ENCODE results near the gene PHACTR1.

Gene PHACTR1

DNA sequence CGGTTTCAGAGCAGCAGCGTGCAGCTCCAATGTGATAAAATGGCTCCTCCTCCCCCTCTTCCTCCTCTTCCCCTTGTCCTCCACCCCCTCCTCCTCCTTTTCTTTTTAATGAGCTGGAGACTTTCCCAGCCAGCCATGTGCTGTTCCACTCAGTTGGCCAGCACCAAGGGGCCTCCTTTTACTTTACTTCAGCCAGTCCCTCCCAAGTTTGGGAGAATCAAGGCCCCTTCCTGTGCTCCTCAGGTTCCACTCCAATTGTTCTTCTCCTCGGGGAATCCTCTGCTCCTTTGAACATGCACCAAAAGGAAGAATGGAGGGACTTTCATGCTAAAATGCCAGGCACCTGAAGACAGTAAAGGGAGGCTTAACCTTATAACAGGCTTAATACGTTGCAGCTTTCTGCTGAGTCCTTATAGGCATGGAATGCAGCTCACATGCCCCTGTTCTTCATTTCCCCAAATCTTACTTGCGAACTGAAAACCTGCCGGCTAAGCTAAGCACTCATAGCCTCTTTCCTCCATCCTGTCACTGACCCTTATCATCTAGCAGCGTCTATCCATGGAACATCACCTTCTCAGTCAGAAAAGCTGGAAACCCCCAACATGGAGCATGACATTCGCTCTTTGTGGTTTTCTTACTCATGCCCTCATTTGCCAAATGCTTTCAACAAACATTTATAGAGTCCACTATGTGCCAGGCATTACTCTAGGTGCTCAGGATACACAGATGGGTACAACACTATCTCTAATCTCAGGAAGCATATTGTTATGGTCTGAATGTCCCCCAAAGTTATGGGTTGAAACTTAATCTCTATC, 170.6 kb downstream of the PHACTR1 start:
- Histone ChIP-seq H3K4me3 (ENCODE audit: low read length) (peak overlapping the region; percentile 46; the same call in 1 of the 2 replicates), H3K36me3 (ENCODE audit: insufficient read depth, low read depth, low read length) (no peaks in the 10 kb centered on the region), H3K9ac (ENCODE audit: low read depth, low read length) (peak overlapping the region; percentile 43; the same call in 1 of the 2 replicates), H3K9me3 (ENCODE audit: insufficient read depth, low read depth, low read length) (peaks cover 16% of the 10 kb centered on the region), H3K4me1 (ENCODE audit: insufficient read depth, low read length) (peaks cover 13% of the 10 kb centered on the region; the same call in 1 of the 2 replicates), H3K27me3 (ENCODE audit: insufficient read depth, low read length) (no peaks in the 10 kb centered on the region), H3K27ac (ENCODE audit: low read length) (peak overlapping the region; percentile 53)

- H3K4me3 ChIP-seq (ENCODE audit: low read length): no peak overlapping the region
- H3K27me3 ChIP-seq (ENCODE audit: insufficient read depth, low read length): no peaks in the 10 kb centered on the region
- H3K9ac ChIP-seq (ENCODE audit: low read depth, low read length): no peak overlapping the region
- H3K27ac ChIP-seq (ENCODE audit: low read length): no peak overlapping the region
- no peaks in the 10 kb centered on the region for H3K36me3 ChIP-seq (ENCODE audit: insufficient read depth, low read depth, low read length)
- H3K9me3 ChIP-seq (ENCODE audit: insufficient read depth, low read depth, low read length): peaks cover 16% of the 10 kb centered on the region
- H3K4me1 ChIP-seq (ENCODE audit: insufficient read depth, low read length): peaks cover 13% of the 10 kb centered on the region; the same call in 1 of the 2 replicates
Observed at GRCh38 chr6:12890171-12890790, 173.7 kb downstream of the PHACTR1 start.

GRCh38 chr6:12891595-12891994, 175.0 kb downstream of the PHACTR1 start:
- Histone ChIP-seq H3K9ac (ENCODE audit: low read depth, low read length) (no peak overlapping the region), H3K9me3 (ENCODE audit: insufficient read depth, low read depth, low read length) (peaks cover 16% of the 10 kb centered on the region), H3K4me3 (ENCODE audit: low read length) (no peak overlapping the region), H3K27ac (ENCODE audit: low read length) (no peak overlapping the region), H3K4me1 (ENCODE audit: insufficient read depth, low read length) (peaks cover 6% of the 10 kb centered on the region; the same call in 1 of the 2 replicates), H3K27me3 (ENCODE audit: insufficient read depth, low read length) (no peaks in the 10 kb centered on the region), H3K36me3 (ENCODE audit: insufficient read depth, low read depth, low read length) (no peaks in the 10 kb centered on the region)

DNA sequence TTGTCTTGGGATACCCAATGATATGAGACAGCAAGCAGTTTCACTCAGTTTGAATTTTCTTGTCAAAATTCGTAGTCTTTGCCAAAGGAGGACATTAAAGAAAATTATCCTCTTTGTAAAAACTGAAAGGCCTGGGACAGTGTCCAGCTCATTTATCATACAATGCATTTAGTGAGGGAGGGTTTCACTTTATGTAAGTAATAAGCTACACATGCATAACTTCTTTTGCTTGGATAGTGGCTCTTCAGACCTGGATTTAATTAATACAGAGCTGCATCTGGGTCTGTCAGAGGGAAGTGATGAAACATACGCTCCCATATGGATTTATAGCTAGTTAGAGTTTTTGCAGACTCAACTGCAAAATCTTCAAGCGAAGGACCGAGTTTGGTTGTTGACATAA, 175.6 kb downstream of the PHACTR1 start:
- Histone ChIP-seq H3K9ac (ENCODE audit: low read depth, low read length) (no peak overlapping the region), H3K27ac (ENCODE audit: low read length) (no peak overlapping the region), H3K4me3 (ENCODE audit: low read length) (no peak overlapping the region), H3K9me3 (ENCODE audit: insufficient read depth, low read depth, low read length) (peaks cover 16% of the 10 kb centered on the region), H3K4me1 (ENCODE audit: insufficient read depth, low read length) (peaks cover 4% of the 10 kb centered on the region; the same call in 1 of the 2 replicates), H3K27me3 (ENCODE audit: insufficient read depth, low read length) (no peaks in the 10 kb centered on the region), H3K36me3 (ENCODE audit: insufficient read depth, low read depth, low read length) (no peaks in the 10 kb centered on the region)

DNA sequence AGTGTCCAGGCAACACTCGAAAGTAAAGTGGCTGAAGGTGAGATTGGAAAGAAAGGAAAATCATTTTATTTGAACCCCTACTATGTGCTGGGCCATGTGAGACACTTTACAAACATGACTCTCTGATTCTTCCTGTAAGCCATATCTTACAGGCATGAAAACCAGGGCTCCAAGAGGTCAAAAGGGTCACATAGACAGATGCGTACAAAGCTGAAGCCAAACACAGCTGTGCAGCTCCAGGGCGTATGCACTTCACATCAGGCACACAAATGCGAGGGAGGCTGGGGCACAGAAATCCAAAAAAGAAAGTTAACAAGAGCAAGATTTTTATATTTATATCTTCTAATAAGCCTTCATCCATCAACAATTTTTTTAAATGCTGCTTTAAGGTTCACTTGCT, 176.5 kb downstream of the PHACTR1 start:
- Histone ChIP-seq H3K9ac (ENCODE audit: low read depth, low read length) (no peak overlapping the region), H3K27me3 (ENCODE audit: insufficient read depth, low read length) (no peaks in the 10 kb centered on the region), H3K9me3 (ENCODE audit: insufficient read depth, low read depth, low read length) (peaks cover 16% of the 10 kb centered on the region), H3K27ac (ENCODE audit: low read length) (no peak overlapping the region), H3K4me1 (ENCODE audit: insufficient read depth, low read length) (no peaks in the 10 kb centered on the region), H3K36me3 (ENCODE audit: insufficient read depth, low read depth, low read length) (no peaks in the 10 kb centered on the region), H3K4me3 (ENCODE audit: low read length) (no peak overlapping the region)

DNA sequence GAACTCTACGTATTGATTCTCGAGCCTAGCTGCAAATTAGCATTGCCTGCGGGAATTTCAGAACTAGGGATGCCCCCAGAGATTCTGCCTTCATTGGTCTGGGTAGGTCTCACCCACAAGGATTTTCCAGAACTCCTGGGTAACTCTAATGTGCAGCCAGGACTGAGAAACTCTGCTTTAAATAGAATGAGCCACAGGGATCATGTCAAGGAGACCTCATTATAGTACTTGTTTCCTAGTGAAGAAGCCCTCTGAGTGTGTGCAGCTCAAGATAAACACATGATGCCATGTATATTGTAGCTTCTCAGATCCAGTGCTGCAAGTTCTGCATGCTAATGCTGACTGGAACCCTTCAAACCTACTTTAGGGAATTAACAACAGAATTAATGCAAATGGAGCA, 179.2 kb downstream of the PHACTR1 start:
- H3K27me3 ChIP-seq (ENCODE audit: insufficient read depth, low read length): no peaks in the 10 kb centered on the region
- no peak overlapping the region for H3K9ac ChIP-seq (ENCODE audit: low read depth, low read length)
- peaks cover 12% of the 10 kb centered on the region; the same call in 1 of the 2 replicates for H3K9me3 ChIP-seq (ENCODE audit: insufficient read depth, low read depth, low read length)
- no peaks in the 10 kb centered on the region for H3K4me1 ChIP-seq (ENCODE audit: insufficient read depth, low read length)
- H3K4me3 ChIP-seq (ENCODE audit: low read length): no peak overlapping the region
- H3K36me3 ChIP-seq (ENCODE audit: insufficient read depth, low read depth, low read length): no peaks in the 10 kb centered on the region
- no peak overlapping the region for H3K27ac ChIP-seq (ENCODE audit: low read length)

- Histone ChIP-seq H3K4me1 (ENCODE audit: insufficient read depth, low read length) (no peaks in the 10 kb centered on the region), H3K9me3 (ENCODE audit: insufficient read depth, low read depth, low read length) (0 out of 2 replicates have a peak, but pooled peaks cover 8% of the 10 kb centered on the region)
Observed at GRCh38 chr6:12896208-12896733, 179.7 kb downstream of the PHACTR1 start.

DNA sequence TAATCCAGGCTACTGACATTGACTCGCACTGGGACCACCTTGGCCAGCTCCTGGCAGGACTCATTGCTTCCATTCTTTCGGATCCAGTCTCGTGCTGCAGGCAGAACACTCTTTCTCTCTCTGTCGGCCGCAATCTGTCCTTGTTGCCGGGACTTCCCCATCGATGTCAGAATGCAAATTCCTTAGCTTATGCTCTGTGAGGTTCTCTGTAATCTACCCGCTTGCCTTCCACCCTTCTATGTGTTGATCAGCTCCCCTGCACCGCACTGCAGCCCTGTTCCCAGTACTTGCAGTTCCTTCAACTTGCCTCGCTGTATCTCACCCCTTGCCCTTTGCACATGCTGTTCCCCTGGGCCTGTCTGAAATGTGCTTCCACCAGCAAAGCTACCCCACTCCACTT, 182.0 kb downstream of the PHACTR1 start:
- no peaks in the 10 kb centered on the region for H3K9me3 ChIP-seq (ENCODE audit: insufficient read depth, low read depth, low read length)
- no peak overlapping the region for H3K27ac ChIP-seq (ENCODE audit: low read length)
- H3K27me3 ChIP-seq (ENCODE audit: insufficient read depth, low read length): no peaks in the 10 kb centered on the region
- H3K36me3 ChIP-seq (ENCODE audit: insufficient read depth, low read depth, low read length): no peaks in the 10 kb centered on the region
- H3K9ac ChIP-seq (ENCODE audit: low read depth, low read length): no peak overlapping the region
- H3K4me1 ChIP-seq (ENCODE audit: insufficient read depth, low read length): no peaks in the 10 kb centered on the region
- H3K4me3 ChIP-seq (ENCODE audit: low read length): no peak overlapping the region

More at GRCh38 chr6:12896208-12896733, 179.7 kb downstream of the PHACTR1 start:
- Histone ChIP-seq H3K36me3 (ENCODE audit: insufficient read depth, low read depth, low read length) (no peaks in the 10 kb centered on the region), H3K4me3 (ENCODE audit: low read length) (no peak overlapping the region), H3K27me3 (ENCODE audit: insufficient read depth, low read length) (no peaks in the 10 kb centered on the region), H3K9ac (ENCODE audit: low read depth, low read length) (no peak overlapping the region), H3K27ac (ENCODE audit: low read length) (no peak overlapping the region)

DNA sequence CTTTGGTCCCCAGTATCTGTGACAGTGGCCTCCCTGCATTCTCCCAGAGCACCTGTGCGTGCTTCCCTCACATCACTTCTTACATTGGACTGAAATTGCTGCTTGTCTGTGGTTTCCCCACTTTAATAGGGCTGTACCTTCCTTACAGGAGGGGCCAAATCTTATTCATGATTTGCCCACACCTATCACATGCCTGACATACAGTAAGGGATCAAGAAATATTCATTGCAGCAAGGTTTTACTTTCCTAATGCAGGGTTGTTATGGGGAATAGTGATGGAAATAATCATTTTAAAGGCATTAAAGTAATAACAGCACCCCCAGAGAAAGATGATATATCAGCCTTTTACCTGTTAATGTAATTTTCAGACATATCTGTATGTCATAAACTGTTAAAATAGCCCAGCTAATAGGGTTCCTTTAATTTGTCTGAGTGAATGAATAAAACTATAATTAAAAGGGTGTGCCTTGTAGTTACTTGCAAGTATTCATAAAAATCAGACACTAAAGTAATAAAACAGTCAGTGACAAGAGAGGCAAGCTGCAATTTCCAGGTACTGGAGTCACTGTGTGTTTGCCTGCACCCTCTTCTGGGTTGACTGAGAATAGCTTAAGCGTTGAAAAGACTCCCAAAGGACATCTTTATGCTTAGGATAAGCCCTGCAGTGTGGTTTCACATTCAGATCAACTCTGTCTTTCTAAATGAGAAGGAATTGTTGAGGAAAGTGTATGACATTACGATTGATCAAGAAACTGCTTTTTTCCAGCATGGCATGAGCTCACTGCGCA, 182.7 kb downstream of the PHACTR1 start:
- Histone ChIP-seq H3K36me3 (ENCODE audit: insufficient read depth, low read depth, low read length) (no peaks in the 10 kb centered on the region), H3K27me3 (ENCODE audit: insufficient read depth, low read length) (no peaks in the 10 kb centered on the region), H3K4me1 (ENCODE audit: insufficient read depth, low read length) (no peaks in the 10 kb centered on the region), H3K9me3 (ENCODE audit: insufficient read depth, low read depth, low read length) (no peaks in the 10 kb centered on the region), H3K4me3 (ENCODE audit: low read length) (no peak overlapping the region), H3K9ac (ENCODE audit: low read depth, low read length) (no peak overlapping the region), H3K27ac (ENCODE audit: low read length) (no peak overlapping the region)

- H3K9me3 ChIP-seq (ENCODE audit: insufficient read depth, low read depth, low read length): no peaks in the 10 kb centered on the region
- no peak overlapping the region for H3K4me3 ChIP-seq (ENCODE audit: low read length)
- no peaks in the 10 kb centered on the region for H3K4me1 ChIP-seq (ENCODE audit: insufficient read depth, low read length)
- no peaks in the 10 kb centered on the region for H3K36me3 ChIP-seq (ENCODE audit: insufficient read depth, low read depth, low read length)
- no peaks in the 10 kb centered on the region for H3K27me3 ChIP-seq (ENCODE audit: insufficient read depth, low read length)
- H3K9ac ChIP-seq (ENCODE audit: low read depth, low read length): no peak overlapping the region
- no peak overlapping the region for H3K27ac ChIP-seq (ENCODE audit: low read length)
Observed at GRCh38 chr6:12903246-12903645, 186.7 kb downstream of the PHACTR1 start.

DNA sequence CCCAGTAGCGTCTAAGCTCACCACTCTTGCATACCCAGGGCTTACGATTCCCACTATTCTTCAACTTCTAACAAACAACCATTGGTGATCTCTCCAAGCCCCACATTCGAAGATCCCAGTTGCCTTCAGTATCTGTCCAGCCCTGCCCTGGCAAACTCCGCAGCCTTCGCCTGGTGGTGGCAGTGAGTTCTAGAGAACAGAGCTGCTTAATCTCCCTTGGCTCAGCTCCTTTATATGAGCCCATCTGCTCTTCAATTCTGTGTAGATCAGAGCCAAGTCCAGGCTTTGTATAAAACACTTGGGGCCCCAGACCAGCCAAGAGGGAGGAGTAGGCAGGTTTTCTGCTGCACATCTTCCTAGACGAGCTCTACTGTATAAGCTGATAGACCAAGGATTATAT, 193.3 kb downstream of the PHACTR1 start:
- Histone ChIP-seq H3K27me3 (ENCODE audit: insufficient read depth, low read length) (no peaks in the 10 kb centered on the region), H3K4me3 (ENCODE audit: low read length) (no peak overlapping the region), H3K36me3 (ENCODE audit: insufficient read depth, low read depth, low read length) (no peaks in the 10 kb centered on the region), H3K9ac (ENCODE audit: low read depth, low read length) (no peak overlapping the region), H3K9me3 (ENCODE audit: insufficient read depth, low read depth, low read length) (no peaks in the 10 kb centered on the region), H3K4me1 (ENCODE audit: insufficient read depth, low read length) (peaks cover 4% of the 10 kb centered on the region; the same call in 1 of the 2 replicates), H3K27ac (ENCODE audit: low read length) (no peak overlapping the region)
